GM19025 (cell line): ENCODE measurements around the gene GLP1R.
"Not testable (repeated sequence)": the region's sequence is repeated elsewhere in the genome, so short reads cannot be mapped to it uniquely, and the experiment has no call there.

ENCODE experiments used
- ATAC-seq: cut with Tn5 transposase; IDR thresholded peaks from one replicate; pipeline ENCODE4 v1.9.1; 2021; ENCODE audit warnings: mild to moderate bottlenecking, low read depth, moderate library complexity; ENCODE audit not compliant: unreplicated experiment

GLP1R gene

DNA sequence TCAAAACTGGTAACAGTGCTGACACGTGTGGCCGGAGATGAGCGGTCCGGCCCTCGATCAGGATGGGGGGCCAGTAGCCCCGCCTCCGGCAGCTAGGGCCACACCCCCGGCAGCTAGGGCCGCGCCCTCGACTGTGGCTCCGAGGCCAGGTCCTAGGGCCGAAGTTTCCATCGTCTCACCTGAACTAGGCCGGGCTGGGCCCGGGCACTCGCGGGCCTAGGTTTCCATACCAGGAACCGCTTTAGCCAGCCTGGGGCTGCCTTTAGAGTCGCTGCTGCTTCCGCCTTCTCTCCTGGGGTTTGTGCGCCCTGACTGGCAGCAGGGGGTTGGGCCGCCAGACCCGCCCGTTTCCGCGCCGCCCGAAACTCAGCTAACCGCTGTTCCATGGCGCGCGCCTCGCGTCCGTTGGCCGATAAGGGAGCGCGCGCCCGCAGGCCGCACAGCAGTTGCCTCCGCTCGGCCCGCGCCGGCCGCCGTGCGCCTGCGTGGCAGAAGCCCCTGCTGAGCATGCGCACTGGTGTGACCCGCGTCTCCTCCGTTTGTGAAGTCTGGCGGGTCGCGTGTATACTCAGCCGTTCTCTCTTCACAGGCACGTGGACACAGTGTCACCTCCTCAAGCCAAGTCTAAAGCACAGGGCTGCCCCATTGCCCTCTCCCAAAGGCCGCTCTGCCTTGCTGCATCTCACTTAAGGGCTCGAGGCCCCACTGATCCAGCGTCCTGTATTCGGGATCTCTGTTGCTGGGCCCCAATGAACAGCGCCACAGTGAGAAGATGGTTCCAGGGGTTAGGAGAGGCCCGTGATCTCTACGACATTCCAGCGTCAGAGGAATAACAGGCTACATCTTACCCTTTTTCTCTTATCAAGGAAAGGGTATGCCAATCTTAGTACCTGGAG, 66.4 kb downstream of the GLP1R start, which contains the start of gene SAYSD1:
SAYSD1 (minus strand) TSS at position 483 of the 896 bp plus-strand sequence; CDS start at position 386, 97 bp downstream.
- ATAC-seq: peak; percentile 94

DNA sequence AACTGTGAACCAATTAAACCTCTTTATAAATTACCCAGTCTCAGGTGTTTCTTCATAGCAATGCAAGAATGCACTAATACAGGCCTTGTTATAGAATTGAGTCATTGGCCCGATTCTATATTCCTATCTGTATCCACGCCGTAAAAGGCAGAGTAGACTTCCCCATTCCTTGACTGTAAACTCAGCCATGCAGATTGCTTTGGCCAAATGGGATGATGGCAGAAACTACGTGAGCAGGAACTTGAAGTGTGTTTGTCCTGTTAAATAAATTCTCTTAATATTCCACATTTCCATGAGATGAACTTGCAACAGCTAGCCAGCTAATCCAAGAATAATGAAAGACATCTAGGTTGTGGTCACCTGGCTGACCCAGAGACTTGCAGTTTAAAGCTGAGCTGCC, 70.3 kb downstream of the GLP1R start:
- no peak for ATAC-seq

DNA sequence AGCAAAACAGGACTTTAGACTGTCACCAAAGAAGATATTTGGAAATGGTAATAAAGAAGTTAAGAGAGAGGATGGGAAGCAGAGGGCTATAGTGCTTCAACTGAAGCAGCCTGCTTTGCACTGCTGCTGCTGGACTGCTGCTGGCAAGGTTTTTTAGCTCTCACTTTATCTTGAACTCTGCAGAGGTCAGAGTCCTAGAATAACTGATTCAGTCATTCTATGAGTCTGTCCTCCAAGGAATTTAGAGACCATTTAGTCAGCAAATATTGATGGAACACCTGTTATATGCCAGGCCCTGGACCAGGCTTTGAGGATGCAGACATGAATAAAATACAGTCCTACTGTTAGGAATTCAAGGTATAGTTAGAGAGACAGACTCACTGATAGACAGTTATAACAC, 75.5 kb downstream of the GLP1R start:
- no peak for ATAC-seq

DNA sequence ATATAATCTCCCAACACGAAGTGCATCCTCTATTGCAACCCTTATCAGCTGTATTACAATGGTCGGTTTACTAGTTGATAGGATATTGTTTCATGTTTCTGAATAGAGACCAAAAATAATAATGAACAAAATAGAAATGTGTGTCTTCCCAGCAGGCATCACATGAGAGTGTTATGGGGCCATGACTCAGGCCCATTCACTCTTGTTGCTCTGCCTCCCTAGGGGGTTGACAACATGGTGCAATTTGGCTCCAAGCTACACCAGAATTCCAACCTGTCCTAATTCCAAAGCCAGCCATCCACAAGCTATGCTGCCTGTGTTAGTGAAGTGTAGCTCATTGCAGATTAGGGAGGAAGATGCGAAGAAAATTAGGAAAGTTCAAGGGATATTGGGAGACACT, 79.5 kb downstream of the GLP1R start:
- no peak for ATAC-seq

DNA sequence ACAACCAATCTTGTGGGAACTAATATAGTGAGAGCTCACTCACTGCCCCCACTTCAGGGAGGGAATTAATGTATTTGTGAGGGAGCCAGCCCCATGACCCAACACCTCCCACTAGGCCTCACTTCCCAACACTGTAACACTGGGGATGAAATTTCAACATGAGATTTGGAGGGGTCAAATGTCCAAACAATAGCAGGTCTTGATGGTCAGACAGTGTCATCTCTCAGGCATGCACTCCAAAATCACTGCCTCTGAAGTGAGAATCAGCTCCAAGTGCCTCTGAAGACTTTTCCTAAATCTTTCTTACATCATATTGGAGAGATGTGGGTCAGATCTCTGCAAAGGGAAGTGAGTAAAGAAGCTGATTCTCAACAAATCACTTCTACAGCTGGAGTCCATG, 80.3 kb downstream of the GLP1R start:
- ATAC-seq: no peak

DNA sequence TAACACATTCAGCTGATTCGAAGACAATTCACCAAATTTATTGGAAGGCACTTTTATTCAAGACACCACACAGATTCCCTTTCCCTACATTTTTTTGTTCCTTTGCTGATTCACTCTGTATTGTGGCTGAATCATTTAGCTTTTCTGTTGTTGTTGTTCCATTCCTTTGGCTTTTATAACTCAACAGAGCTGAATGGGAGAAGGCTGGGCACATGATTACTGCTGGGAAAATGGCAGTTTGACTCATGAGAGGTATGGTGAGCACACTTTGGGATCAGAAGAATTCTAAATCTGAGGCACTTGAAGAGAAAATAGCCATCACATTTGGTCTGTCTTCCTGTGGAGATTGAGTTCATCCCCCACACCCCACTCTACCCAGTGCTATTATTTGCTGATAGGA, 82.1 kb downstream of the GLP1R start:
- ATAC-seq: no peak

DNA sequence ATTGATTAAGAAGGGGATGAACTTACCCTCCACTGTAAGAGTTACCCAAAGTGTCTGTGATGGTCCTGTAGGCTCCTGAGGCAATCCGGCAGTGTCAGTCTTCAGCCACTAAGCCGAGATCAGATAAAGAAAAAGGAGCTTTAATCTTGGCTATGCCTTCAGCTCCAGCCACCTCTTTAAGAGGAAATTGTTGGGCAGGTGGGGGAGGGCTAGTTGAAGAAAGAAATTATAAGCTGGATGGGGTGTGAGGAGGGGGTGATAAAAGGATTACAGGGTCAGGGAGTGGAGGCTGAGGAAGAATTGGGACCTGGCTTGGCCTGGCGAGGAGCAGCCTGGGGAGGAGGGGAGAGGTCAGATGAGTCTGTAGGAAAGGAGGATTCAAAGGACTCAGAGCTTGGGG, 86.2 kb downstream of the GLP1R start:
- ATAC-seq: not testable (repeated sequence)

DNA sequence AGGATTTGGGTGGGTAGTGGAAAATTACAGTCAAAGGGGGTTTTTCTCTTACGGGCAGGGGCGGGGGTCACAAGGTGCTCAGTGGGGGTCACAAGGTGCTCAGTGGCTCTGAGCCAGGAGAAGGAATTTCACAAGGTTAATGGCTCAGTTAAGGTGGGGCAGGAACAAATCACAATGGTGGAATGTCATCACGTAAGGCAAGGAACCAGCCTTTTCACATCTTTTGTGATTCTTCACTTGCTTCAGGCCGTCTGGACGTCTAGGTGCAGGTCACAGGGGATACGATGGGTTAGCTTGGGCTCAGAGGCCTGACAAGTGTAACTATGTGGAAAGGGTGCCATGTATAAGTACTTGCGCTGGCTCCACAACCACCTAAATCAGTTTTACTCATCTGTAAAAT, 87.6 kb downstream of the GLP1R start:
- ATAC-seq: not testable (repeated sequence)

DNA sequence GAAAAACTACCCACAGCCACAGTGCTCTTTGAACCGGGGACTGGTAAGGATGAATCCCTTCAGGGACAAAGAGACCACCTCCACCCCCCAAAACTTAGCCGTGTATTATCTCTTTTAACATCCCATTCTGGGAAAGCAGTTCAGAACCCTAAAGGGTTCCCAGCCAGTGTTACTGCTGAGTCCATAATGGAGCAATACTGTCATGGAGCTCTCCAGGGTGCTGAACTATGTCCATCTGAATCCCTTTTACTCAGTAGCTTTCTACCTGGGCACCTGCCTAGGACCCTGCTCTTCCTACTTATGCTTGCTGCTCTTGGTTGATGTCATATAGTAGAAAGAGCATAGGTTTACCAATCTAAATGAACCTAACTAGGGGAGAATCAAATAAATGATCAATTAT, 88.7 kb downstream of the GLP1R start:
- no peak for ATAC-seq
